ENCODE measurements around the gene SHB. TPM values are rescaled to one million over a fixed set of nuclear protein-coding genes. Genes with fewer than 3 reads are reported as not detected.

The SHB gene
- total and polyA plus RNA-seq, 2 of the 8 experiments (the other 6 are each of a cell fraction or from before 2014, with no cell fraction given) = 4.1 to 12.6 TPM

DNA sequence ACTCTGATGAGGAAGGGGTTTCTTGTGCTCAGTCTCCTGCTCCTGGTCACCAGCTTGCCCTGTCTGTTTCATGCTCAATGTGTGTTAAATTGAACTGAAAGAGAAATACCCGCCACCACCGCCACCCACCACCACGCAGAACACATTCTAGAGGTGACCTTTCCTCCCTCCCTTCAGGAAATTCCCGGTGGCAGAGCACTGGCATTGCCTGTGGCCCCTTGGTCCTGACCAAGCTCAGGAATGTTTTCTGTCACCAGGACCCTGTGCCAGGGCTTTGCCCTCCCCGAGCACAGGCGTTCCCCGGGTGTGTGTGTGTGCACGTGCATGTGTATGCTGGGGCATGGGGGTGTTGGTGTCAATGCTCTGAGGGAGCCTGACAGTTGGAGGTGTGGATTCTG, 154.9 kb downstream of the SHB start:
- Histone ChIP-seq H4K5ac (ENCODE audit: insufficient read length, low read depth, low read length) (no peak overlapping the region), H3K27ac (ENCODE audit: low read depth, low read length) (no peak overlapping the region), H3K27me3 (replicated peaks in 1 of 4; ENCODE audit: control insufficient read depth in 3 of 4, extremely low read depth in 1 of 4, insufficient read depth in 3 of 4, low read length in 3 of 4) (no peaks in the 10 kb centered on the region), H3K36me3 (ENCODE audit: control insufficient read depth in 2 of 4, insufficient read depth in 4 of 4, low read length in 3 of 4) (no peaks in the 10 kb centered on the region), H3K4me2 (ENCODE audit: insufficient read depth in 1 of 2, low read depth in 2 of 2, low read length in 2 of 2) (no peak overlapping the region), H3K79me1 (ENCODE audit: low read depth, low read length) (no peaks in the 10 kb centered on the region), H4K91ac (replicated peaks; ENCODE audit: insufficient read length, low read length) (no peak overlapping the region), H3K4ac (replicated peaks; ENCODE audit: insufficient read length, low read depth, low read length) (no peak overlapping the region), H2AK5ac (ENCODE audit: low read depth, low read length) (no peak overlapping the region), H3K23ac (ENCODE audit: insufficient read length) (no peak overlapping the region), H3K4me1 (replicated peaks in 1 of 4; ENCODE audit: control insufficient read depth in 3 of 4, insufficient read depth in 4 of 4, low read length in 3 of 4) (no peaks in the 10 kb centered on the region), H2BK12ac (ENCODE audit: low read depth, low read length) (no peak overlapping the region), H3K56ac (replicated peaks; ENCODE audit: insufficient read length, low read depth, low read length) (no peak overlapping the region), H3K14ac (ENCODE audit: insufficient read length) (no peak overlapping the region), H3K23me2 (ENCODE audit: low read depth, low read length) (no peaks in the 10 kb centered on the region), H4K8ac (ENCODE audit: extremely low read depth, insufficient read depth, low read length) (no peak overlapping the region), H2BK20ac (ENCODE audit: low read length) (no peak overlapping the region), H3K9ac (replicated peaks in 1 of 4; ENCODE audit: extremely low read depth in 1 of 4, low read depth in 3 of 4, low read length in 3 of 4) (no peak overlapping the region), H4K20me1 (replicated peaks in 1 of 2; ENCODE audit: control insufficient read depth in 1 of 2, insufficient read depth in 2 of 2, low read length in 2 of 2) (no peaks in the 10 kb centered on the region), H3K9me3 (ENCODE audit: insufficient read depth in 2 of 2, low read depth in 1 of 2, low read length in 1 of 2) (no peaks in the 10 kb centered on the region), H2BK120ac (replicated peaks; ENCODE audit: low read depth, low read length) (no peak overlapping the region), H2BK5ac (ENCODE audit: low read depth, low read length) (no peak overlapping the region), H3K4me3 (ENCODE audit: extremely low read depth in 1 of 4, insufficient read depth in 2 of 4, low read depth in 3 of 4, low read length in 4 of 4) (no peak overlapping the region), H2AFZ (ENCODE audit: low read length) (no peak overlapping the region), H3K79me2 (ENCODE audit: control insufficient read depth in 1 of 2, insufficient read depth in 2 of 2, low read length in 2 of 2) (no peaks in the 10 kb centered on the region), H3K18ac (ENCODE audit: extremely low read depth, low read length) (no peak overlapping the region), H2BK15ac (ENCODE audit: low read length) (no peak overlapping the region; the same call in 1 of the 2 replicates)
- ChIA-PET POLR2A (ENCODE audit: partially characterized antibody) (interaction anchor here (0.7 to 1.4 kb wide), 3 partner anchors 31 to 114 kb away, joined by 3 read pairs; no protein-coding TSS in a partner anchor), CTCF (ENCODE audit: partially characterized antibody) (interaction anchor here (0.6 to 4.5 kb wide), 66 partner anchors 10 to 520 kb away, joined by 3 to 31 read pairs (median 5); partner anchors contain the start of gene SLC25A51)
- TF ChIP-seq POLR2A (IDR thresholded peaks at IDR 0.05; ENCODE audit: control extremely low read depth in 1 of 2, low read depth in 2 of 2, low read length in 2 of 2) (no peak), ASH2L (IDR thresholded peaks at IDR 0.05; ENCODE audit: low read length) (no peak), SP1 (IDR thresholded peaks at IDR 0.05; ENCODE audit: low read depth, low read length) (no peak), TCF12 (IDR thresholded peaks at IDR 0.05; ENCODE audit: low read depth, low read length) (no peak), POLR2AphosphoS5 (IDR thresholded peaks at IDR 0.05; ENCODE audit: low read depth, low read length) (no peak)
- 81% methylated on average over 8 of the region's 8 CpGs; no CpG with 5 or more reads in 1 of the 2 experiments for WGBS, 2 experiments (ENCODE audit: extremely low coverage in 1 of 2, insufficient coverage in 1 of 2, insufficient read length in 1 of 2, insufficient replicate concordance in 2 of 2, low coverage in 1 of 2, low lambda C conversion rate in 2 of 2, missing lambda C conversion rate in 1 of 2)
- FAIRE-seq (no peak), DNase-seq (ENCODE audit: low read depth in 1 of 2, low spot score in 2 of 2) (no peak)
